Measurements from ENCODE around the gene FAM72A.

DNA sequence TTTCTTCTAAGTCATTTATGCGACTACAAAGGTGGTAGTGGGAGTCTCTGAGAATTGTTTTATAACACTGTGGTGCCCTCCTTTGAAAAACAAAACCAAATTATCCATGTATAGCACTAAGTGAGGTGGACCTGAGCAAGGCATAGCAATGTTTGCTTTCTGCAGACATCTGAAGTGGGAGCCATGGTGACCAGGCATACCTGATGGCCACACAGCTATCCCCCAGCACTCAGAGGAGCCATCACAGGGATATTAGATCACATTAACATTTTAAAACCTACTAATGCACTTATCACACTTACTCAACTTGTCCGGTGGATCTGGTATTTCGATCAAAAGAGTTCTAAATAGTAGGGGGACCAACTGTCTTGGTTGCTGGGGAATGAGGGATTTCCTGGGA is 60.6 kb downstream of the FAM72A start:
- TF ChIP-seq EZH2 (IDR thresholded peaks at IDR 0.05), result no peak
- TF ChIP-seq POLR2AphosphoS5 (IDR thresholded peaks at IDR 0.05; ENCODE audit: borderline replicate concordance, low read depth, low read length), result no peak

All from SK-N-MC (cell line).